Spinal cord (tissue), 10 donors: Measurements from ENCODE around the gene DPY30. TPM values are rescaled to one million over a fixed set of nuclear protein-coding genes. Genes with fewer than 3 reads are reported as not detected.

Source experiments
- DNase-seq, 6 donors: peaks; one replicate each; pipeline versions ENCODE4 v3.0.0 to v3.0.0-alpha.2; 2013 to 2015; ENCODE audit warnings: low spot score in 6 of 6, low read depth in 4 of 6
- H3K27ac ChIP-seq: one replicate; pipeline ENCODE4 v1.5.1; 2013; ENCODE audit warnings: low read depth, low read length, control low read depth
- H3K27me3 ChIP-seq: one replicate; pipeline ENCODE4 v1.6.1; 2013; ENCODE audit warnings: low read length; ENCODE audit not compliant: control insufficient read depth, insufficient read depth
- H3K36me3 ChIP-seq: one replicate; pipeline ENCODE4 v1.6.1; 2013; ENCODE audit warnings: low read length; ENCODE audit not compliant: control insufficient read depth, insufficient read depth
- H3K4me1 ChIP-seq: one replicate; pipeline ENCODE4 v1.6.1; 2013; ENCODE audit warnings: low read length; ENCODE audit not compliant: control insufficient read depth, insufficient read depth
- H3K4me3 ChIP-seq: one replicate; pipeline ENCODE4 v1.5.1; 2013; ENCODE audit warnings: low read depth, low read length, control low read depth
- H3K9me3 ChIP-seq: one replicate; pipeline ENCODE4 v1.6.1; 2013; ENCODE audit warnings: low read length; ENCODE audit not compliant: control insufficient read depth, insufficient read depth
- WGBS: methylation state at CpG from one replicate; pipeline ENCODE4 v1.1.5; 2013; ENCODE audit warnings: missing lambda C conversion rate; ENCODE audit not compliant: insufficient coverage; 5-methylcytosine and 5-hydroxymethylcytosine counted together
- polyA plus RNA-seq, 2 donors: library from polyadenylated mRNA; unstranded; fragments of 120-200 nt; gene quantifications; one replicate each; pipeline ENCODE4 v1.2.1, GENCODE V29; 2013; ENCODE audit not compliant: insufficient read length in 2 of 2
- total RNA-seq, 2 donors: library from RNA; depleted of rRNA in 1 of 2; stranded (reverse); fragments of 120-200 nt in 1 of 2; fragments of >200 nt in 1 of 2; gene quantifications; one replicate each; pipeline versions ENCODE4 v1.2.3 to v1.2.4, GENCODE V29; 2013 to 2014
- donor health status: healthy.

DPY30 gene
- total and polyA plus RNA-seq, 4 donors: 58.3 to 103 (median 85.9) TPM

DNA sequence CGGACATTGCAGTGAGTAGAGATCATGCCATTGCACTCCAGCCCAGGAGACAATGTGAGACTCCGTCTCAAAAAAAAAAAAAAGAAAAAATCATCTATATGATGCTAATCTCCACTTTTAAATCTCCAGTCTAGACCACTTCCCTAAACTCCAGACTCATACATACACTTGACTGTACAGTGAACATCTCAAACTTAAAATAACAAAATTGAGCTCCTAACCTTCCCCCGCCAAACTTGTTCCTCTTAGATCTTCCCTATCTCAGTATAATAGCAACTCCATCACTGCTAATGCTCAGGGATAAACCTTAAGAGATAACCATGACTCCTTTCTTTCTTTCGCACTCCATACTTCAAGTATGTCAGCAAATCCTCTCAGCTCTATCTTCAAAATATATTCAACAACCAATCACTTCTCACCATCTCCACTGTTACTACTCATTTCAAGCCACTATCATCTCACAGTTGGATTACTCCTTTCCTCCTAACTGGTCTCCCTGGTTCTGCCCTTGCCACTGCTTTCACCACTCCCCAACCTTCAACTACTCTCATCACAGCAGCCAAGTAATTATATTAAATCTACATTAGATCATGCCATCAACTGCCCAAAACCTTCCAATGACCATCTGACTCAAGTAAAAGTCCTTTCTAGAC, 40.7 kb downstream of the DPY30 start:
- WGBS: 95% methylated on average over 3 of the region's 4 CpGs
- Histone ChIP-seq H3K27me3 (no peaks in the 10 kb centered on the region), H3K4me3 (no peak overlapping the region), H3K36me3 (no peaks in the 10 kb centered on the region), H3K27ac (no peak overlapping the region), H3K9me3 (no peaks in the 10 kb centered on the region), H3K4me1 (no peaks in the 10 kb centered on the region)
- no peak for DNase-seq

DNA sequence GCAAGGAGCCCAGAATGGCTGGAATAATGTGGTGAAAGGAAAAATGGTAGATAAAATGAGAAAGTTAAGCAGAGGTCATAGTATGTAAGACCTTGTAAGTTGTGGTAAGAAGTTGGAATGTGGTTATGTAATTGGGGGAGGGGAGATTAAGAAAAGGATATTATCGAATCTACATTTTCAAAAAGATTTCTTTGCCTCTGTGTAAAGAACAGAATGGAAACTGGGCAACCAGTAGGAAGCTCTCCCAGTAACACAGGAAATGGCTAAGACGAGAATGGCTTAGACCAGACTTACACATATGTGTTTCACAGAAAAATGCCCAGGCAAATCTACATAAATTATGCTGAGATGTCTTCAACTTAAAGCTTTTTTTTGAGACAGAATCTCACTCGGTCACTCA, 42.0 kb downstream of the DPY30 start:
- Histone ChIP-seq H3K9me3 (no peaks in the 10 kb centered on the region), H3K4me1 (no peaks in the 10 kb centered on the region), H3K27ac (no peak overlapping the region), H3K4me3 (no peak overlapping the region), H3K36me3 (no peaks in the 10 kb centered on the region), H3K27me3 (no peaks in the 10 kb centered on the region)
- DNase-seq: no peak
- WGBS: 100% methylated on average over 1 of the region's 3 CpGs

DNA sequence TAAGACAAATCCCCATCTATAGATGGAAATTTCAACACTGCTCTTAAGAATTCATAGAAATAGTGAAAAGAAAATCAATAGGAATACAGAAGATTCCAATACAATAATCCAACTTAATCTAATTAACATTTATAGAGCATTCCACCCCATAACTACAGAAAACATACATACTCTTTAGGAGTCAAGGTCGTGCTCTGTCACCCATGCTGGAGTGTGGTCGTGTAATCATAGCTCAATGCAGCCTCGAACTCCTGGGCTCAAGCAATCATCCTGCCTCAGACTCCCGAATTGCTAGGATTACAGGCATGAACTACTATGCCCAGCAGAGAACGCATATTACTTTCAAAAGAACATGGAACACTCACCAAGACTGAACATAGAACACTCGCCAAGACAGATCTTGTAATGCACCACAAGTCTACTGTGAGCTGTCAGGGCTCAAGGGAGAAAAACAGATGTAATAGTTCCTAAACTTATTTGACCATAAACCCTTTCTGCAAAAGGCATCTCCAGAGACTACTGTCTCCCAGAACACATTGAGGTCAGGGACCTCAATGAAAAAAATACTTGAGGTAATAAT, 42.9 kb downstream of the DPY30 start:
- Histone ChIP-seq H3K36me3 (no peaks in the 10 kb centered on the region), H3K27ac (no peak overlapping the region), H3K27me3 (no peaks in the 10 kb centered on the region), H3K4me3 (no peak overlapping the region), H3K4me1 (no peaks in the 10 kb centered on the region), H3K9me3 (no peaks in the 10 kb centered on the region)
- 91% methylated on average over 5 of the region's 6 CpGs for WGBS
- DNase-seq: no peak

DNA sequence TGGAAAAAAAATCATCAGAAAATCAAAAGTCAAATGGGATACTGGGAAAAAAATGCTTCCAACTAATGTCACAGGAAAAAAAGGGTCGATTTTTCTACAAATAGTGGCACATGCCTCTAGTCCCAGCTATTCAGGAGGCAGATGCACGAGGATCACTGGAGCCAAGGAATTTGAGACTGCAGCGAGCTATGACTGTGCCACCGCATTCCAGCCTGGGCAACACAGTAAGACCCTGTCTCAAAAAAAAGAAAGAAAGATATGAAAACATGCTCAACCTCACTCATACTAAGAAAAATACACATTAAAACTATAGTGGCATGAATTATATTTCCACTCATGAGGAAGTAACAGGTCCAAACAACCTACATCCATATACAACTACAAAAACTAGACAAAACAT, 46.7 kb downstream of the DPY30 start:
- WGBS: 80% methylated on average over 2 of the region's 4 CpGs
- Histone ChIP-seq H3K4me1 (no peaks in the 10 kb centered on the region), H3K27me3 (no peaks in the 10 kb centered on the region), H3K9me3 (no peaks in the 10 kb centered on the region), H3K4me3 (no peak overlapping the region), H3K27ac (no peak overlapping the region), H3K36me3 (no peaks in the 10 kb centered on the region)
- no peak for DNase-seq

DNA sequence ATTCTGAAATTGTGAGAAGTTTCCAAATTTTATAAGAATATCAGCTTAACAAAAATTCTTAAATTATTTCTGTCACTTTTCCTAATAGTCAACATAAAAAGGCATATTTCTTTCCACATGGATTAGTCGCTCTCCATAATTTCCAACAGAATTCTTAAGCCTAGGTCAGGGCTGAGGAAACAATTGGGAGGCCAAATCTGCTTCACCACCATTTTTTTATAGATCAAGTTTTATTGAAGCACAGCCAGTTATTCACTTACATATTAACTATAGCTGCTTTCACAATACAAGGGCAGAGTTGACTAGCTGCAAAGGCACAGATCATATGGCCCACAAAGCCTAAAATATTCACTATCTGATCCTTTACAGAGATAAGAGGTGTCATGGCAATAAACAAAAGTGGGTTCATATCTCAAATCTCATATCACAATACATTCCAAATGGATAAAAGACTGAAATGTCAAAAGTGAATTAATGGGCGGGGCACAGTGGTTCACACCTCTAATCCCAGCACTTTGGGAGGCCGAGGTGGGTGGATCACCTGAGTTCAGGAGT, 47.5 kb downstream of the DPY30 start:
- no peaks in the 10 kb centered on the region for H3K4me1 ChIP-seq
- WGBS: 86% methylated on average over 1 of the region's 3 CpGs
- H3K27me3 ChIP-seq: no peaks in the 10 kb centered on the region
- H3K4me3 ChIP-seq: no peak overlapping the region
- H3K27ac ChIP-seq: no peak overlapping the region
- no peaks in the 10 kb centered on the region for H3K36me3 ChIP-seq
- no peaks in the 10 kb centered on the region for H3K9me3 ChIP-seq
- DNase-seq: no peak

DNA sequence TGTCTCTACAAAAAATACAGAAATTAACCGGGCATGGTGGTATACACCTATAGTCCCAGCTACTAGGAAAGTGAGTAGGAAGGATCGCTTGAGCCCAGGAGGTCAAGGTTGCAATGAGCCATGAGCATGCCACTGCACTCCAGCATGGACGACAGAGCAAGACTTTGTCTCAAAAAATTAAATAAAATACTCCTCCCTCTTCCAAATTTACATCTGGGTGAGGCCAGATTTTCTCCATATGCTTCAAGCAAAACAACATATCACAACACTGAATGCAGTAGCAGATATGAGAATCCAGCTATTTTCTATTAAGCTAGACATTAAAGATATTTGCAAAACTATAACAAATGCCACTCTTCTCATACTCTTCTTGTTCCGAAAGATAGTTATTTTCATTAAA, 49.7 kb downstream of the DPY30 start:
- no peak overlapping the region for H3K4me3 ChIP-seq
- no CpG with 5 or more reads among the region's 4 CpGs for whole genome bisulfite sequencing

DNA sequence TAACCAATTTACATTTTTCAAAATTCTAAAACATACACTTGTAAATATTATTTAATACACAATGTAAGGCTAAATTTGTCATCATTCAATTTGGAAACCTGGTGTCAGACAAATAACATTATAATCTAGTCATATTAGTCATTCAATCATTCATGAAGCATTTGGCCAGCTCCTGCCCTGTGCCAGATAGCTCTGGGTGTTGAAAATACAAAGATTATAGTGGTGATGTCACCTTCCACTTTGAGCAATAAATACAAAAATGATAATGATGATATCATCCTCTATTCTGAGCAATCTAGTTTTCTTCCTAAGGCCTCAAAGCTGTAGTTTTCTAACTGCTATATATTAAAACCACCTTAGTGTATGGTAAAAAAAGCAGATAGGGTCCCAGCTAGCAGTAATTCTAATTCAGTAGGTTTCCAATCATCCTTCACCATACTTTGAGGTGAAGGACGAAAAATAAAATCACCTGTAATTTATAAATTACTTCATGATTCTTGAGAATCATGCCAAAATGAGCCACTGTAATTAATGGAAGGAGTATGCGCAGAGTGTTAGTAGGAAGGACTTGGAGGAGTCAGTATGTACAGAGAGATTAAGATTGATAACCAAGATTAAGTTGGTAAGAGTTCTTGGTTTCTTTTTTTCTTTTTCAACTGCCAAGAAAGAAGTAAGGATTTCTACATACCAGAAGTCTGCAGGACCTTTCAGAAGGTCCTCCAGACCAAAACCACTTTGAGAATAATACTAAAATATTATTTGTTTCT, 52.0 kb downstream of the DPY30 start:
- H3K27ac ChIP-seq: no peak overlapping the region
- no peaks in the 10 kb centered on the region for H3K36me3 ChIP-seq
- DNase-seq: no peak
- no peak overlapping the region for H3K4me3 ChIP-seq
- H3K4me1 ChIP-seq: no peaks in the 10 kb centered on the region
- H3K9me3 ChIP-seq: no peaks in the 10 kb centered on the region
- H3K27me3 ChIP-seq: no peaks in the 10 kb centered on the region
- no CpG with 5 or more reads among the region's 2 CpGs for whole genome bisulfite sequencing

More for the DNA sequence above, 49.7 kb downstream of the DPY30 start:
- no peaks in the 10 kb centered on the region for H3K27me3 ChIP-seq
- DNase-seq: no peak
- H3K4me1 ChIP-seq: no peaks in the 10 kb centered on the region
- no peaks in the 10 kb centered on the region for H3K36me3 ChIP-seq
- no peaks in the 10 kb centered on the region for H3K9me3 ChIP-seq
- no peak overlapping the region for H3K27ac ChIP-seq

DNA sequence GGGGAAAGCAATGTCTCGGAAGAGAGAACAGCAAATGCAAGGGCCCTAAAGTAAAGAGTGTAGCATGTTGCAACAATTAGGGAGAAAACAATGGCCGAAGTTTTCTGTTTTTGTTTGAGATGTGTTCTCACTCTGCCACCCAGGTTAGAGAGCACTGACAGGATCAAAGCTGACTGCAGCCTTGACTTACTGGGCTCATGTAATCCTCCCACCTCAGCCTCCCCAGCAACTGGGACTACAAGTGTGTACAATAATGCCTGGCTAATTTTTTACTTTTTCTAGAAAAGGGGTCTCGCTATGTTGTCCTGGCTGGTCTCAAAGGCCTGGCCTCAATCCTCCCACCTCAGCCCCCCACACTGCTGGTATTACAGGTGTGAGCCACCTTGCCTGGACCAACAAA, 52.7 kb downstream of the DPY30 start:
- WGBS: 92% methylated on average over 1 of the region's 3 CpGs
- Histone ChIP-seq H3K4me1 (no peaks in the 10 kb centered on the region), H3K27me3 (no peaks in the 10 kb centered on the region), H3K9me3 (no peaks in the 10 kb centered on the region), H3K4me3 (no peak overlapping the region), H3K27ac (no peak overlapping the region), H3K36me3 (no peaks in the 10 kb centered on the region)
- no peak for DNase-seq

DNA sequence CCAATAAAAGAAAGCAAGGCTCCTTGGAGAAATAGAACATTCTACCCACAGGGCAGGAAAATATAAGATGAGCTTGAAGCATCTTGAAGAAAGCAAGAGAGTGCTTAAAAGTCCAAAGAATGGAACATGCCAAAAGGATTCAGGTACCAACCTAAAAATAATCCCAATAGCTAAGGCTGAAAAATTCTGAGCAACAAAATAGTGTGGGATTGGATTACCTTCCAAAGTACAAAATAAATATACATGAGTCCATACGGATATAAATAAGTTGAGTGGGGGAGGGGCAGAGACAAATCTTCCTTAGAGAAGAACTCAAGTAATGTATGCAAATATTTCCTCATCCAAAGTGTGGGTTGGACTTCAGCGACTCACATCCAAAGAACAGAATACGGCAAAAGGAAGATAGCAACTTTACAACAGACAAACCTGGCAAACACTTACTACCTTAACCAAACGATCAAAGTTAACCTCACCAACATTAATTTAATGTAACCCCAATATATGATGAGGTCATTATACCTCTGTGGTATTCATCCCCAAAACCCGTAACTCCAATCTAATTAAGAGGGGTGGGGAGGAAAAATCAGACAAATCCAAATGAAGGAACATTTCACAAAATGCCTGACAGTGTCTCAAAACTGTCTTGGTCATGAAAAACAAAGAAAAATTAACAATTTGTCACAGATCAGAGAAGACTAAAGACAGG, 55.7 kb downstream of the DPY30 start:
- no peaks in the 10 kb centered on the region for H3K36me3 ChIP-seq
- H3K27ac ChIP-seq: no peak overlapping the region
- no peak for DNase-seq
- no peaks in the 10 kb centered on the region for H3K9me3 ChIP-seq
- 100% methylated on average over 2 of the region's 5 CpGs for WGBS
- H3K27me3 ChIP-seq: no peaks in the 10 kb centered on the region
- no peaks in the 10 kb centered on the region for H3K4me1 ChIP-seq
- no peak overlapping the region for H3K4me3 ChIP-seq
